ENCODE data around the gene STK32B.

DNA sequence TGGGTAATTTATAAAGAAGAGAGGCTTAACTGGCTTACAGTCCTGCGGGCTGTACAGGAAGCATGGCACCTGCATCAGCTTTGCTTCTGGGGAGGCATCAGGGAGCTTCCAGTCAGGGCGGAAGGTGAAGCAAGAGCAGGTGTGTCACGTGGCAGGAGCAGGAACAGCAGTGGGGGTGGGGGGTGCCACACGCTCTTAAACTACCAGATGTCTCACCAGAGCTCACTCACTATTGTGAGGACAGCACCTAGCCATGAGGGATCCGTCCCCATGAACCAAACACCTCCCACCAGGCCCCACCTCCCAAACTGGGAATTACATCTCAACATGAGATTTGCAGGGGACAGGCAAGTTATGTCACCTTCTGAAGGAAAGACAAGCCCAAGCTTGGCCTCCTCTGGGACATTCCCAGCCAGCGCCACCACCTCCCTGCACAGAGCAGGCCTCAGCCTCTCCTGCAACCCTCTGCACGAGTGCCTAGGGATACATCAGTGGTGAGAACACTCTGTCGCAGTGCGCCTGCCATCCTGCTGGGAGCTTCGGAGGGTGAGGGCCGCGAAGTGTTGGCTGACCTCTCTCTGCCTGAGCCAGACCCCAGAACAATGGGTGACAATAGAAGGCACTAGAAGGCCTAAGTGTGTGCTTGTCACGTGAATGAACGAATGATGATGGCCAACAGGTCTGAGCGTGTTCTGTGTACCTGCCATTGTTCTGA lies 412.8 kb downstream of the STK32B start:
- TF ChIP-seq, protein P1, sequence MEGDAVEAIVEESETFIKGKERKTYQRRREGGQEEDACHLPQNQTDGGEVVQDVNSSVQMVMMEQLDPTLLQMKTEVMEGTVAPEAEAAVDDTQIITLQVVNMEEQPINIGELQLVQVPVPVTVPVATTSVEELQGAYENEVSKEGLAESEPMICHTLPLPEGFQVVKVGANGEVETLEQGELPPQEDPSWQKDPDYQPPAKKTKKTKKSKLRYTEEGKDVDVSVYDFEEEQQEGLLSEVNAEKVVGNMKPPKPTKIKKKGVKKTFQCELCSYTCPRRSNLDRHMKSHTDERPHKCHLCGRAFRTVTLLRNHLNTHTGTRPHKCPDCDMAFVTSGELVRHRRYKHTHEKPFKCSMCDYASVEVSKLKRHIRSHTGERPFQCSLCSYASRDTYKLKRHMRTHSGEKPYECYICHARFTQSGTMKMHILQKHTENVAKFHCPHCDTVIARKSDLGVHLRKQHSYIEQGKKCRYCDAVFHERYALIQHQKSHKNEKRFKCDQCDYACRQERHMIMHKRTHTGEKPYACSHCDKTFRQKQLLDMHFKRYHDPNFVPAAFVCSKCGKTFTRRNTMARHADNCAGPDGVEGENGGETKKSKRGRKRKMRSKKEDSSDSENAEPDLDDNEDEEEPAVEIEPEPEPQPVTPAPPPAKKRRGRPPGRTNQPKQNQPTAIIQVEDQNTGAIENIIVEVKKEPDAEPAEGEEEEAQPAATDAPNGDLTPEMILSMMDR (IDR thresholded peaks at IDR 0.05), result no peak
- no peak for TF ChIP-seq POLR2A (IDR thresholded peaks at IDR 0.05)
